Caco-2 (cell line): Measurements from ENCODE around the gene SNRNP35. TPM values are rescaled to one million over a fixed set of nuclear protein-coding genes. Genes with fewer than 3 reads are reported as not detected.
"Not testable (repeated sequence)": the region's sequence is repeated elsewhere in the genome, so short reads cannot be mapped to it uniquely, and the experiment has no call there.

Experiments used
- BruUV-seq: library from RNA; stranded (reverse); fragments of 400-500 nt; replicated peaks from 2 replicates; lab custom pipeline; 2021; lab: Mats Ljungman, UMichigan
- CTCF ChIA-PET: fragments of 300-600 bp; sonication (Branson Sonifier 250); formaldehyde crosslinking; loops from one replicate; lab custom pipeline; 2022; ENCODE audit warnings: antibody characterized with exemption; lab: Charles Lee
- POLR2A ChIA-PET: fragments of 300-600 bp; sonication (Branson Sonifier 250); formaldehyde crosslinking; loops from one replicate; lab custom pipeline; 2022; ENCODE audit warnings: antibody characterized with exemption; lab: Charles Lee
- DNase-seq, 2 experiments: peaks; one replicate each; pipeline versions ENCODE4 v3.0.0 to v3.0.0-alpha.2; 2020 to 2022
- H3K27me3 ChIP-seq: replicated peaks from 2 replicates; pipeline ENCODE4 v1.6.0; 2011; ENCODE audit warnings: low read length; ENCODE audit not compliant: control insufficient read depth, insufficient read depth
- H3K36me3 ChIP-seq: 2 replicates; pipeline ENCODE4 v1.5.1; 2011; ENCODE audit warnings: low read length; ENCODE audit not compliant: control insufficient read depth, insufficient read depth
- H3K4me1 ChIP-seq: fragments of 250-450 bp; sonication (Bioruptor Pico); 2 replicates; pipeline ENCODE4 v1.5.1; 2020; ENCODE audit warnings: mild to moderate bottlenecking
- H3K4me3 ChIP-seq: 2 replicates; pipeline ENCODE4 v1.5.1; 2011; ENCODE audit warnings: low read depth, mild to moderate bottlenecking, control low read depth, low read length
- H3K9me3 ChIP-seq: fragments of 250-450 bp; sonication (Bioruptor Pico); 2 replicates; pipeline ENCODE4 v1.5.1; 2020; ENCODE audit warnings: mild to moderate bottlenecking, moderate library complexity
- H3K27ac Mint-ChIP-seq: one replicate; pipeline ENCODE4 v1.8.0; 2022; ENCODE audit warnings: mixed read lengths; ENCODE audit not compliant: unreplicated experiment
- H3K27me3 Mint-ChIP-seq: one replicate; pipeline ENCODE4 v1.8.0; 2022; ENCODE audit warnings: mixed read lengths; ENCODE audit not compliant: insufficient read depth, unreplicated experiment
- H3K36me3 Mint-ChIP-seq: one replicate; pipeline ENCODE4 v1.8.0; 2022; ENCODE audit warnings: mild to moderate bottlenecking, mixed read lengths; ENCODE audit not compliant: insufficient read depth, unreplicated experiment
- H3K4me1 Mint-ChIP-seq: one replicate; pipeline ENCODE4 v1.8.0; 2022; ENCODE audit warnings: low read depth, mixed read lengths; ENCODE audit not compliant: unreplicated experiment
- H3K4me3 Mint-ChIP-seq: one replicate; pipeline ENCODE4 v1.8.0; 2022; ENCODE audit warnings: mild to moderate bottlenecking, moderate library complexity, mixed read lengths; ENCODE audit not compliant: unreplicated experiment
- H3K9me3 Mint-ChIP-seq: one replicate; pipeline ENCODE4 v1.8.0; 2022; ENCODE audit warnings: mixed read lengths; ENCODE audit not compliant: unreplicated experiment
- intact Hi-C: fragments of 100-400 bp; cut with micrococcal nuclease; formaldehyde crosslinking; loops from one replicate; pipeline ENCODE4 v1.10.0; 2022; ENCODE audit not compliant: unreplicated experiment
- total RNA-seq: library from RNA; stranded (reverse); gene quantifications from 2 replicates; pipeline ENCODE4 v1.2.3, GENCODE V29; 2022
- TF ChIP-seq, protein P1 (sequence below), 2 experiments: fragments of 200-600 bp in 1 of 2; IDR thresholded peaks; 1 replicate in 1 of 2; 2 replicates in 1 of 2; pipeline versions ENCODE4 v1.5.1 to v1.8.0; 2011 to 2022; ENCODE audit warnings: antibody characterized with exemption in 1 of 2, control low read depth in 1 of 2, inconsistent platforms in 1 of 2, low read depth in 1 of 2, low read length in 1 of 2, mild to moderate bottlenecking in 1 of 2, moderate library complexity in 1 of 2; ENCODE audit not compliant: insufficient read depth in 1 of 2, severe bottlenecking in 1 of 2, unreplicated experiment in 1 of 2

Gene SNRNP35
- total RNA-seq, 1 experiment from 2014 or later, result 22.0 TPM

DNA sequence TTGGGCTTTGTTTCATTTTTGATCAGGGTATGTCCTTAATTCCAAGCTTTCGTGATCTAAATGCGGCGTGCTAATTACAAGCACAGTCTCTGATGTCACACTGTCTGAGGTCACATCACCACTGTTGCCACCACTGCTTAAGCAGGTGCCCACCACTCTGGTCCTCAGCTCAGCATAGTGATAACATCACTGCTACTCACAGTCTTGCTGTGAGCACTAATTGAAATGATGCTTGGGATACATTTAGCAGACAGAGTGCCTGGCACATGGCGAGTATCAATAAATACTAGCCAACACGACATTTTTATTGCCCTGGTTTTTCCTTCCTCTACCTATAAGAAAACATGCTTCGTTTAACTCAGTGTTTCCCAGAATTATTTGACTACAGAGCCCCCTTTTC, 29.3 kb upstream of the SNRNP35 start:
- POLR2A ChIA-PET, result no interaction called here
- no peak overlapping the region for H3K4me3 Mint-ChIP-seq
- peaks cover 7% of the 10 kb centered on the region for H3K36me3 Mint-ChIP-seq
- intact Hi-C loops, result no loop called here
- H3K27me3 Mint-ChIP-seq, result no peaks in the 10 kb centered on the region
- no peak overlapping the region for H3K27ac Mint-ChIP-seq
- TF ChIP-seq, protein P1, sequence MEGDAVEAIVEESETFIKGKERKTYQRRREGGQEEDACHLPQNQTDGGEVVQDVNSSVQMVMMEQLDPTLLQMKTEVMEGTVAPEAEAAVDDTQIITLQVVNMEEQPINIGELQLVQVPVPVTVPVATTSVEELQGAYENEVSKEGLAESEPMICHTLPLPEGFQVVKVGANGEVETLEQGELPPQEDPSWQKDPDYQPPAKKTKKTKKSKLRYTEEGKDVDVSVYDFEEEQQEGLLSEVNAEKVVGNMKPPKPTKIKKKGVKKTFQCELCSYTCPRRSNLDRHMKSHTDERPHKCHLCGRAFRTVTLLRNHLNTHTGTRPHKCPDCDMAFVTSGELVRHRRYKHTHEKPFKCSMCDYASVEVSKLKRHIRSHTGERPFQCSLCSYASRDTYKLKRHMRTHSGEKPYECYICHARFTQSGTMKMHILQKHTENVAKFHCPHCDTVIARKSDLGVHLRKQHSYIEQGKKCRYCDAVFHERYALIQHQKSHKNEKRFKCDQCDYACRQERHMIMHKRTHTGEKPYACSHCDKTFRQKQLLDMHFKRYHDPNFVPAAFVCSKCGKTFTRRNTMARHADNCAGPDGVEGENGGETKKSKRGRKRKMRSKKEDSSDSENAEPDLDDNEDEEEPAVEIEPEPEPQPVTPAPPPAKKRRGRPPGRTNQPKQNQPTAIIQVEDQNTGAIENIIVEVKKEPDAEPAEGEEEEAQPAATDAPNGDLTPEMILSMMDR (IDR thresholded peaks at IDR 0.05; ENCODE audit: insufficient read depth in 1 of 2, low read depth in 1 of 2, low read length in 1 of 2, severe bottlenecking in 1 of 2, unreplicated experiment in 1 of 2), result no peak
- Histone ChIP-seq H3K4me3 (no peak overlapping the region), H3K27me3 (no peaks in the 10 kb centered on the region), H3K9me3 (peaks cover 3% of the 10 kb centered on the region; the same call in 1 of the 2 replicates), H3K4me1 (no peaks in the 10 kb centered on the region), H3K36me3 (no peaks in the 10 kb centered on the region)
- H3K9me3 Mint-ChIP-seq, result no peaks in the 10 kb centered on the region
- BruUV-seq, result no TSS peak
- H3K4me1 Mint-ChIP-seq, result no peaks in the 10 kb centered on the region
- DNase-seq, result no peak
- CTCF ChIA-PET, result no interaction called here

DNA sequence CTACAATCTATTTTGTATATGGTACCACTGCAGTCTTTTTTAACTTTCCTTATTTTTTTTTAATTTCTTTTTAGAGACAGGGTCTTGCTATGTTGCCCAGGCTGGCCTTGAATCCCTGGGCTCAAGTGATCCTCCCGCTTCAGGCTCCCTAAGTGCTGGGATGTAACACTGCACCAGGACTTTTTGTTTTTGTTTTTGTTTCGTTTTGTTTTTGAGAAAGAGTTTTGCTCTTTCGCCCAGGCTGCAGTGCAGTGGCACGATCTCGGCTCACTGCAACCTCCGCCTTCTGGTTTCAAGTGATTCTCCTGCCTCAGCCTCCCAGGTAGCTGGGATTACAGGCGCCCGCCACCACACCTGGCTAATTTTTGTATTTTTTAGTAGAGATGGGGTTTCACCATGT, 28.8 kb upstream of the SNRNP35 start:
- H3K27ac Mint-ChIP-seq, H3K36me3 Mint-ChIP-seq, H3K27me3 Mint-ChIP-seq, H3K4me1 Mint-ChIP-seq, intact Hi-C loops, H3K4me3 Mint-ChIP-seq, H3K36me3 ChIP-seq, H3K9me3 Mint-ChIP-seq, BruUV-seq, H3K4me1 ChIP-seq, CTCF ChIA-PET, H3K4me3 ChIP-seq, H3K27me3 ChIP-seq, DNase-seq, POLR2A ChIA-PET, H3K9me3 ChIP-seq: not testable (repeated sequence)

GRCh38 chr12:123431951-123432817, 25.8 kb upstream of the SNRNP35 start:
- POLR2A ChIA-PET, result not testable (repeated sequence)

GRCh38 chr12:123433615-123434014, 24.3 kb upstream of the SNRNP35 start:
- no peak overlapping the region for H3K27ac Mint-ChIP-seq
- intact Hi-C loops, result no loop called here
- no peak overlapping the region for H3K4me3 ChIP-seq
- H3K27me3 ChIP-seq, result no peaks in the 10 kb centered on the region
- BruUV-seq, result TSS peak; percentile 16
- H3K36me3 Mint-ChIP-seq, result peaks cover 7% of the 10 kb centered on the region
- H3K27me3 Mint-ChIP-seq, result no peaks in the 10 kb centered on the region
- H3K4me3 Mint-ChIP-seq, result no peak overlapping the region
- no peak for DNase-seq
- TF ChIP-seq, protein P1 (IDR thresholded peaks at IDR 0.05; ENCODE audit: insufficient read depth in 1 of 2, low read depth in 1 of 2, low read length in 1 of 2, severe bottlenecking in 1 of 2, unreplicated experiment in 1 of 2), result no peak
- POLR2A ChIA-PET, result interaction anchor here (0.8 kb wide), 1 partner anchor 68 kb away, joined by 5 read pairs; no protein-coding TSS in a partner anchor
- H3K36me3 ChIP-seq, result no peaks in the 10 kb centered on the region
- no peaks in the 10 kb centered on the region for H3K4me1 Mint-ChIP-seq
- no peaks in the 10 kb centered on the region for H3K9me3 Mint-ChIP-seq
- no peaks in the 10 kb centered on the region for H3K4me1 ChIP-seq
- no peaks in the 10 kb centered on the region for H3K9me3 ChIP-seq
- CTCF ChIA-PET, result no interaction called here

More at GRCh38 chr12:123431951-123432817, 25.8 kb upstream of the SNRNP35 start:
- H3K9me3 ChIP-seq, H3K27me3 Mint-ChIP-seq, H3K27ac Mint-ChIP-seq, H3K4me1 Mint-ChIP-seq, CTCF ChIA-PET, H3K4me3 ChIP-seq, intact Hi-C loops, BruUV-seq, H3K4me1 ChIP-seq, H3K9me3 Mint-ChIP-seq, H3K4me3 Mint-ChIP-seq, H3K27me3 ChIP-seq, H3K36me3 Mint-ChIP-seq, H3K36me3 ChIP-seq, DNase-seq: not testable (repeated sequence)
